ENCODE data around the gene CHN2. TPM values are rescaled to one million over a fixed set of nuclear protein-coding genes. Genes with fewer than 3 reads are reported as not detected.

The CHN2 gene
- total RNA-seq, 1 experiment from 2014 or later, result 7.7 TPM

- Histone ChIP-seq H3K9ac (ENCODE audit: low read length) (peak within 1 kb of the TSS; percentile 72), H3F3A (ENCODE audit: low read length, unreplicated experiment) (no peaks in the 10 kb centered on the region), H3K27me3 (ENCODE audit: low read length) (no peaks in the 10 kb centered on the region), H3K4me3 (ENCODE audit: low read length) (peak within 1 kb of the TSS; percentile 73), H3K4me1 (ENCODE audit: insufficient read depth, low read length) (peaks cover 17% of the 10 kb centered on the region), H2AFZ (ENCODE audit: low read length) (peak within 1 kb of the TSS; percentile 95), H4K20me1 (ENCODE audit: low read length) (no peaks in the 10 kb centered on the region), H3K36me3 (ENCODE audit: low read depth, low read length) (no peaks in the 10 kb centered on the region), H3K9me2 (replicated peaks; ENCODE audit: low read length) (no peaks in the 10 kb centered on the region), H3K4me2 (ENCODE audit: low read length) (peak within 1 kb of the TSS; percentile 92), H3K79me2 (ENCODE audit: low read length) (no peaks in the 10 kb centered on the region), H3K27ac (ENCODE audit: low read length) (peak within 1 kb of the TSS; percentile 13; the same call in 1 of the 2 replicates), H3K9me3 (ENCODE audit: low read length) (no peaks in the 10 kb centered on the region)
- ChIA-PET CTCF (interaction anchor here (0.6 to 1.1 kb wide), 3 partner anchors 32 to 43 kb away, joined by 4 to 6 read pairs (median 4); no protein-coding TSS in a partner anchor), POLR2A (ENCODE audit: unreplicated experiment) (interaction anchor here (0.6 to 0.7 kb wide), 2 partner anchors 111 to 927 kb away, joined by 3 read pairs; no protein-coding TSS in a partner anchor)
- no peak for TF ChIP-seq EZH2phosphoT487 (IDR thresholded peaks at IDR 0.05; ENCODE audit: borderline replicate concordance, low read length)
- no peak for TF ChIP-seq CTCF (conservative IDR thresholded peaks at IDR 0.05; ENCODE audit: low read depth, low read length)
- TF ChIP-seq EZH2 (IDR thresholded peaks at IDR 0.05; ENCODE audit: low read length, unreplicated experiment), result no peak
- peak; percentile 73 for DNase-seq
- intact Hi-C loops (cut with micrococcal nuclease), result loop anchor here (2.0 to 10.0 kb wide), 4 partner anchors 25 to 459 kb away; no protein-coding TSS in a partner anchor
- BruUV-seq (replicated peaks), result TSS peak; percentile 75
- peak; percentile 75 for ATAC-seq
These were observed 48.4 kb upstream of the CHN2 start, which contains the start of gene CPVL for GRCh38 chr7:29146057-29146706. CPVL (minus strand) TSS chr7:29146537; CDS start chr7:29121061, 25,476 bp downstream.

- ChIA-PET CTCF (interaction anchor here (0.6 to 1.1 kb wide), 2 partner anchors 33 to 42 kb away, joined by 4 to 6 read pairs; no protein-coding TSS in a partner anchor), POLR2A (ENCODE audit: unreplicated experiment) (no interaction called here)
- no peaks in the 10 kb centered on the region for H3K79me2 ChIP-seq (ENCODE audit: low read length)
- H2AFZ ChIP-seq (ENCODE audit: low read length), result peak overlapping the region; percentile 95
- H3K9me3 ChIP-seq (ENCODE audit: low read length), result no peaks in the 10 kb centered on the region
- H3K4me3 ChIP-seq (ENCODE audit: low read length), result peak overlapping the region; percentile 73
- H3K36me3 ChIP-seq (ENCODE audit: low read depth, low read length), result no peaks in the 10 kb centered on the region
- H4K20me1 ChIP-seq (ENCODE audit: low read length), result no peaks in the 10 kb centered on the region
- H3K27me3 ChIP-seq (ENCODE audit: low read length), result no peaks in the 10 kb centered on the region
- no peaks in the 10 kb centered on the region for H3K9me2 ChIP-seq (replicated peaks; ENCODE audit: low read length)
- DNase-seq (peak; percentile 66), ATAC-seq (peak; percentile 64)
- TF ChIP-seq EZH2 (IDR thresholded peaks at IDR 0.05; ENCODE audit: low read length, unreplicated experiment) (no peak), CTCF (conservative IDR thresholded peaks at IDR 0.05; ENCODE audit: low read depth, low read length) (peak; percentile 29; the same call in 1 of the 2 replicates)
- intact Hi-C loops (cut with micrococcal nuclease), result loop anchor here (2.0 to 10.0 kb wide), 4 partner anchors 26 to 458 kb away; no protein-coding TSS in a partner anchor
- H3K4me2 ChIP-seq (ENCODE audit: low read length), result peak overlapping the region; percentile 92
- TSS peak; percentile 77 for BruUV-seq (replicated peaks)
- H3F3A ChIP-seq (ENCODE audit: low read length, unreplicated experiment), result no peaks in the 10 kb centered on the region
- peak overlapping the region; percentile 72 for H3K9ac ChIP-seq (ENCODE audit: low read length)
- H3K4me1 ChIP-seq (ENCODE audit: insufficient read depth, low read length), result peaks cover 17% of the 10 kb centered on the region
- H3K27ac ChIP-seq (ENCODE audit: low read length), result peak overlapping the region; percentile 13; the same call in 1 of the 2 replicates
These were observed 47.5 kb upstream of the CHN2 start for GRCh38 chr7:29146888-29147609.
